Central memory CD4-positive, alpha-beta T cell (primary cell): ENCODE measurements around the gene TMPRSS13.
"Not testable (repeated sequence)": the region's sequence is repeated elsewhere in the genome, so short reads cannot be mapped to it uniquely, and the experiment has no call there.

Source experiments
- DNase-seq: peaks from one replicate; pipeline ENCODE4 v3.0.0; 2022

TMPRSS13 gene

GRCh38 chr11:117929916-117930570, 841 bp upstream of the TMPRSS13 start:
- DNase-seq, result no peak

GRCh38 chr11:117928446-117929141, 608 bp downstream of the TMPRSS13 start:
- DNase-seq, result no peak

GRCh38 chr11:117927926-117928325, 1.3 kb downstream of the TMPRSS13 start:
- no peak for DNase-seq

DNA sequence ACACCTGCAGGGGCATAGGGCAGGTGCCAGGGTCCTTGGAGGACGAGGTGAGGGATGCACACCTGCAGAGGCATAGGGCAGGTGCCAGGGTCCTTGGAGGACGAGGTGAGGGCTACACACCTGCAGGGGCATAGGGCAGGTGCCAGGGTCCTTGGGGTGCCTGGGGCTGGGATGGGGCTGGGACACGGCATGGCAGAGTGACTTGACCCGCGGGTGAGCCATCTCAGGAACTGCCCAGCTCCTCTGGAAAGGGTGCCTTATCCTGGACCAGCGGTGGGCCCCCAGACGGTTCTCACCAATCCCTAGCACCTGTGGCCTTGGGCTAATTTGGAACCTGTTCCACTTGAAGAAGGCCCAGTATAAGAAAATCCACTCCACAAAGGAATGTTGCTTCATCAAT, 3.0 kb downstream of the TMPRSS13 start:
- not testable (repeated sequence) for DNase-seq

- no peak for DNase-seq
These were observed 3.8 kb downstream of the TMPRSS13 start for GRCh38 chr11:117925198-117925925.

DNA sequence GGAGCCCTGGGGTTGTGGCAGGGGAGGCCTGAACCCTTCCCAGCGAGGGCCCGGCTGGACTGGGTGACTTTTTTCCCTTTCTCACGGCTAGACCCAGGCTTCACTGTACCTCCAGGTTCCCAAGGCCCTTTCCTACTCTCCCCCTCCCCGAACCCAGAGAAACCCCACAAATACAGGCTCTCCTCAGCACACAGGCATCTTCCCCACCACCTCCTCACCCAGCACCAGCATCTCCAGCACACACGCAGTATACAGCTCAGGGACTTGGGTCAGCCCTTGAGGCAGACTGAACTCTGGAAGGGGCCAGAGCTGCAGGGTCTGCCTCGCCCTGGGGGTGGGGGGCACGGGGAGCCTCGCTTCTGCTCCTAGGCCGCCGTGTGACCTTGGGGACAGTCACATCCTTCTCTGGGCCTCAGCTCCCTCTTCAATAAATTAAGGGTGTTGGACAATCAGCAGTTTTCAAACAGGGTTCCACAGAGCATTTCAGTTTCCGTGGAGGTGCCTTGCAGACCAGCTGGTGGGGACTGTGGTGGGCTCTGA, 4.5 kb downstream of the TMPRSS13 start:
- no peak for DNase-seq

DNA sequence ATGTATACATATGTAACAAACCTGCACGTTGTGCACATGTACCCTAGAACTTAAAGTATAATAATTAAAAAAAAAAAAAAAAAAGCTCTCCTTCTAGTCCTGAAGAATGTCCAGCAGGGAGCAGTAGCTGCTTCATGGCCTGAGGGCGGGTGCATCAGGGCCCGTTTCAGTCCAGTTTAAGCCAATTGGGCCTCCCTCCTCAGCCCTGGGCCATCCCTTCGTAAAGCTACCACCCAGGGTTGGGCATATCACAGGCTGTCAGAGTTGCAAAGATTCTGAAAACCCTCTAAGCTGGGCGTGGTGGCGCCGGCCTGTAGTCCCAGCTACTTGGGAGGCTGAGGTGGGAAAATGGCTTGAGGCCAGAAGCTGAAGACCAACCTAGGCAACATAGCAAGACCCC, 5.4 kb downstream of the TMPRSS13 start:
- no peak for DNase-seq

DNA sequence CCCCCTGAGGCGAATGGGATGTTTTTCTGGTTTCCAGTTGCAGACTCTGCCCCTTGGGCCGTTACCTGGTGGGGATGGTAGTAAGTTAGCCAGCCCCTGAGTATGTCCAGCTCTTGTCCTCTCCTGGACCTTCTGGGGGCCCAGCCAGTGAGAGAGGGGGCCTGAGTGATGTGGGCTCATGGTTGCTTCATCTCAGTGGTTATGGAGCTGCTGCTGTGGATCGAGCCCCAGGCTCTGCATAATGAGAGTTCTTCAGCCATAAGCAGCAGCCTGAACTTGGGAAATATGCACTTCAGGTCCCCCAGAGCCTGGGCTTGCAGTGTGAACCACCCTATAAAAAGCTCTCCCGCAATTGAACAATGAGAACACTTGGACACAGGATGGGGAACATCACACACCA, 5.9 kb downstream of the TMPRSS13 start:
- no peak for DNase-seq

DNA sequence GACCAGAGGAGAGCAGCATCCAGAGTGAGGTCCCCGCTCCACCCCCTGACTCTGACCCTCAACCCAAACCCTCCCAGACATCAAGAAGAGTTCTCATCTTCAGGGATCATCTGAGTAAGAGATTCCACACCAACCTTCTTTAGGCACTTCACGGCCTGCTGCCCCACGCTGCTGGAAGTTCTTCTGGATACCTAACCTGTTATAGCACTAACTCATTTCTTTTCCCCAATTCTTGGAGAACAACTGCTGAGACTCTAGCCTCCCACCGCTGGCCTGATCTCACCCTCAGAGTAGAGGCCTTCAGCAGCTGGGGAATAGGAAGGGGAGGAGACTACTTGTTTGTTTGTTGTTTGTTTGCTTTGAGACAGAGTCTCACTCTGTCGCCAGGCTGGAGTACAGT, 7.3 kb downstream of the TMPRSS13 start:
- DNase-seq, result no peak

GRCh38 chr11:117921456-117921855, 7.7 kb downstream of the TMPRSS13 start:
- DNase-seq, result no peak

DNA sequence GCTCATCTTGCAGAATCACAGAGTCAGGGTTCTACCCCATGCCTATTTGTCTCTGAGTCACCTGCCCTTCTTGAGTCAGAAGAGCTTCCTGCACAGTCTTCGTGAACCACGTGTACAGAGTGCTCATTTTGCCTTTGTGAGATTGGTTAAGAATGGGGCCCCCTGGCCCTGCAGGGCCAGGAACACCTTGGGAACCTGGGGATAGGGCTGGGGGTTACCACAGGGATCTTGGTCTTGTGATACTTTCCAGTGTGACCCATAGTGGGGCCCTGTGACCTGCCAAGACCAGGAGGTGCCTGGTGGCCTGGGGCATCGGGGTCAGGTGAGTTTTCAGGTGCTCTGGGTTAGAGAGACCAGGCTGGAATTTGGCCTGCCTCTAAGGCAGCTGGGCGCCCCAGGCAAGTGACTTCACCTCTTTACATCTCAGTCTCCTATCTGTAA, 9.4 kb downstream of the TMPRSS13 start:
- DNase-seq, result no peak

- no peak for DNase-seq
These were observed 9.9 kb downstream of the TMPRSS13 start for GRCh38 chr11:117919341-117919740.

DNA sequence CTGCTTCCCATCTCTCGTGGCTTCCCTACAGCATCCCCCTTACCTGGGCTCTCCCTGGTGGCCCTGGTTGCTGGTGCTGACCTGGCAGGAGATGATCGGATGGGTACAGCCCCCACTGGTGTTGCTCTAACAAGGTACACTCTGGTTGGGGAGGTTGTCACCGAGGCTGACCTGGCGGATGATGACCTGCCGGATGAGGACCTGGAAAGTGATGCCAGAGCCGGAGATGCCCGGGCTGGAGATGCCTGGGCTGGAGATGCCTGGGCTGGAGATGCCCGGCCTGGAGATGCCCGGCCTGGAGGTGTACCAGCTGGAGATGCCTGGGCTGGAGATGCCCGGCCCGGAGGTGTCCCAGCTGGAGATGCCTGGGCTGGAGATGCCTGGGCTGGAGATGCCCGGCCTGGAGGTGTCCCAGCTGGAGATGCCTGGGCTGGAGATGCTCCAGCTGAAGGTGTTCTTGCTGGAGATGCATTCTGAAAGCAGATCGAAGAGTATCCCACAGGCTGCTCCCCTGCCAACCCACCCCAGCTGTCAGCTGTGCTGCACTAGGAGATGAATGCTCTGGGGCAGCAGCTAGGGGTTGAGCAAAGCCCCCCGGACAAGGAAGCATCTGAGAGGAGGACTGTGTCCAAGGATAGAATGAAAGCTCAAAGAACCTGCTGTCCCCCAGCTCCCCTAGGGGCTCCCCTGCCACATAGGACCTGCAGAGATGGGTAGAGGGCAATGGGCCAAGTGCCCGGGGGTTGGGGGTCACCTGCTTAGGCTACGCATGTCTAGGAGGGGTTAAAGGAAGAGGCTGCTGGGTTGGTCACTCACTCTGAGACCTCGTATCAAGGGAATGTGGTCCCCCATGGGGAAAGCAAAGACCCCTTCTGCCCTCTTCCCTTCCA, 10.6 kb downstream of the TMPRSS13 start:
- no peak for DNase-seq

DNA sequence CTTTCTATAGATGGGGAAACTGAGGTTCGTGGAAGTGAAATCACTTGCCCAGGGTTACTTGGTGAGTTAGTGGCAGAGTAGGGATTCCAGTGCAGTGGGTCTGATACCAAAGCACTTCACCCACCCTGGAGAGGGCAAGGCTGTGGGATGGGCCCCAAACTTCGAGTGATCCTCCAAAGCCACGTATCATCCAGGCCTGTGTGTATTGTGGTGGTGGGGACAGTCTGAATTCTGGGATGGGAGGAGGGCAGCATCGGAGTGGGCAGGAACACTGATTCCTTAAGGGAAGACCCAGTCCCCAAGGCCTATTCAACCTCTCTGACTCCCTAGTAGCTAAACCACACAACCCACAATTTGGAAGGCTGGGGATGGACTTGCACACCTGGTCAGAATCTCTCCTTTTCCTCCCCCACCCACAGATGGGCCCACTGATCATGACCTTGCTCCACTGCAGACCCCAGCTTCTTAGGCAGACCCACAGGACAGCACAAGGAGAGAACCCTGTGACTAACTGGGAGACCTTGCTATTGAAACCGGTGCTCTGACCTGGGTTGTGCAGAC, 11.5 kb downstream of the TMPRSS13 start:
- DNase-seq, result no peak

- no peak for DNase-seq
These were observed 12.2 kb downstream of the TMPRSS13 start for GRCh38 chr11:117916956-117917355.

DNA sequence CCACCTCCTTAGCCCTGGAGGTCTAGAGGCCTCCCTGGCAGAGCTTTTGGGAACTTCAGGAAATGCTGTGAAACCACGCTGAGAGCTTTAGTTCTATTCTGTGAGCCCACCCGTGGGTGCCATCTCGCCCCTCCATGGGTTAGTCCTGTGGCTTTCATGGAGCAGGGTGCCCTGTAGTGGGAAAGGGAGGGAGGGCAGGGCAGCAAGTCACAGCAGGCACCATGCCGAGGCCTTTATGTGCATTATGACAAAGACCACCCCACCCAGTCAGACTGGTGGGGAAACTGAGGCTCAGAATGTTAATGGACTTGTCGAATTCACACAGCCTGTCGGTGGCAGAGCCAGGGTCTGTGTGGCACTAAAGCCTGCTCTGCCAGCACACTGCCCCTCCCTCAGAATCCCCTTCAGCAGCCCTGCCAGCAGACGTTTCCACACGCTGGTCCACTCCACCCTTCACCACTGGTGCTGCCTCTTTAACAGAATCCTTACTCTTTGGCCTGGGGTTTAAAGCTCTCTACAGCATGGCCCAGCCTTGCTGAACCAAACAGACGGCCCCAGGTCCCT, 13.4 kb downstream of the TMPRSS13 start:
- no peak for DNase-seq

DNA sequence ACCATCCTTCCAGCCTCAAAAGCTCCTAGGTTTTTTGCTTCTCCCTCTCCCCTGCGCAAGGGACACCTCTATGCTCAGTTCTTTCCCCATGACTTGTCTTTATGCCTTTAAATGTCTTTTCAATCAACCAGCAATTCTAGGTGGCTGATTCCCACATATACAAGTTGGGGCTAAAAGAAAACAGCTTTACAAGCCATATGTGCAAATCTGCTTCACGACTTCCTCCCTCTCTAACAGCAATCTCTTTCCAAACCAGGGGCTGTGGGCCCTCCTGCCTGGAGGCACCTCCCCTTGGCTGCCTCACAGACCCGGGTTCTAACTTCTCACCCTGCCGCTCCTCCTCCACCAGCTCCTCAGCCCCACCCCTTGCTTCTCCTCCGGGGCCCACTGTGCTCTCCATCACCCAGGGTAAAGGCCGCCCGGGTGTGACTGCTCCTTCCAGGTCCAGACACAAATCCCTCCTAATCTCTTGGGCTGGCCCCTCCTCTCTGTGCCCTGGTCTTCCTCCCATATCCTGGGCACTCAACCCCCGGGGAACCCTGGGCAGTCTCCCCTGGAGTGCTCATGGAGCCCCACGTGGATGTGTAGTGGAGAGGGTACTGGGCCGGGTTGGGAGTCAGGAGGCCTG, 14.1 kb downstream of the TMPRSS13 start:
- DNase-seq, result no peak

GRCh38 chr11:117914398-117914761, 14.8 kb downstream of the TMPRSS13 start:
- DNase-seq, result no peak

- DNase-seq, result no peak
These were observed 15.3 kb downstream of the TMPRSS13 start for GRCh38 chr11:117913736-117914397.

- no peak for DNase-seq
These were observed 16.7 kb downstream of the TMPRSS13 start for GRCh38 chr11:117912497-117912896.

DNA sequence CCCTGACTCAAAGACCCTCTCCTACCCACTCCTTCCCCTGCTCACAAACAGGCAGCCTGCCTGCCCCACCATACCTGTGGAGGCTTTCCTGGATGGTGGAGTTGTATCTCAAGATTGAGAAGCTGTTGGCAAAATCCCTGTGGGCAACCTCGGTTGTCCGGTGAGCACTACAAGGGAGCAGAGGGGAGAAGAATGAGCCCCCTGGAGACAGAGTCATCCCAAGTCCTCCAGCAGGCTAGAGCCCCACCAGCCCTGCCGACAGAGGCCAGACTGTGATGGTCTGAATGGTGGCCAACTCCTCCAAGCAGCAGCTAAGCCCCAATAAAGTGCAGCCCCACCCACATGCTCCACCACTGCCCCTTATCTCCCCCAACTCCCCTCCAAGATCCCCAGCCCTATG, 17.5 kb downstream of the TMPRSS13 start:
- no peak for DNase-seq
